ENCODE measurements around the gene NUDT3. TPM values are rescaled to one million over a fixed set of nuclear protein-coding genes. Genes with fewer than 3 reads are reported as not detected.
A peak's percentile ranks its signal among the peaks of the same experiment; 100 is the strongest.

The NUDT3 gene
- total RNA-seq, 2 donors from 2014 or later: 22.8 to 24.7 TPM

GRCh38 chr6:34248727-34249468, 143.6 kb downstream of the NUDT3 start, which contains the start of gene SMIM29:
SMIM29 (minus strand) TSS chr6:34249006; CDS start chr6:34247791, 1,215 bp downstream.
- H3K27ac ChIP-seq (ENCODE audit: low read depth, low read length): peak within 1 kb of the TSS; percentile 59

DNA sequence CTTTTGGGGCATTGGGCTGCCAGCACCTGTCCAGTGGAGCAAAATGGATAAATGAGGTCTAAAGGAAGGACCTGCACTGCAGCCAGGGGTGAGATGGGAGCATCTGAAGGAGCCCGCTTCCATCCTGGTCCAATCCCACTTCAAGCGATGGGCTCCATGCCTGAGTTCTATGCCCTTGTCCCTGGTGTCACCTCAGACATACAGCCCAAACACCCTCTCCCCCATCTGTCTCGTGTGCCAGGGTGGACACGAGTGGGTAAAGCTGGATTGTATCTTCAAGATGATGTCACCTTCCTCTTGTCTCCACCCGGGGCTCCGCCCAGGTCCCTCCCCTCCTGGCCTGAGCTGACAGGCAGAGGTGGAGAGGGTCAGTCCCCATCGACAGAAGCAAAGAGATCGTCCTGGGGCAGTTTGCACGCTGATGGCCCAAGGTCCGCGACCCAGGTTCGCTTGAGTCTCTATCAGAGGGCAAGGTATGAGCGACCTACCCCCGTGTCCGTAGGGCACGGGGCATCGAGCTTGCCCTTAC, 144.2 kb downstream of the NUDT3 start:
- Histone ChIP-seq H3K9me3 (ENCODE audit: control insufficient read depth, low read length) (no peaks in the 10 kb centered on the region), H3K27ac (ENCODE audit: low read depth, low read length) (peak overlapping the region; percentile 59)
- H3K4me3 Mint-ChIP-seq: peak overlapping the region; percentile 77

More at GRCh38 chr6:34248727-34249468, 143.6 kb downstream of the NUDT3 start, which contains the start of gene SMIM29:
- H3K4me3 ChIP-seq (ENCODE audit: low read length): peak within 1 kb of the TSS; percentile 80
- H3K9ac ChIP-seq (ENCODE audit: extremely low read depth, low read length, poor library complexity, severe bottlenecking): peak within 1 kb of the TSS; percentile 44
- no peaks in the 10 kb centered on the region for H3K9me3 ChIP-seq (ENCODE audit: control insufficient read depth, low read length)
- H3K27me3 ChIP-seq (ENCODE audit: control insufficient read depth, insufficient read depth, low read length, poor library complexity, severe bottlenecking): no peaks in the 10 kb centered on the region
- Mint-ChIP-seq H3K4me1 (peaks cover 3% of the 10 kb centered on the region), H3K27me3 (ENCODE audit: insufficient read depth) (peaks cover 2% of the 10 kb centered on the region), H3K4me3 (peak within 1 kb of the TSS; percentile 77), H3K36me3 (ENCODE audit: low read depth) (peaks cover 14% of the 10 kb centered on the region), H3K9me3 (peaks cover 5% of the 10 kb centered on the region), H3K27ac (peak within 1 kb of the TSS; percentile 92)
- peak; percentile 99 for DNase-seq
- TF ChIP-seq, protein P1, sequence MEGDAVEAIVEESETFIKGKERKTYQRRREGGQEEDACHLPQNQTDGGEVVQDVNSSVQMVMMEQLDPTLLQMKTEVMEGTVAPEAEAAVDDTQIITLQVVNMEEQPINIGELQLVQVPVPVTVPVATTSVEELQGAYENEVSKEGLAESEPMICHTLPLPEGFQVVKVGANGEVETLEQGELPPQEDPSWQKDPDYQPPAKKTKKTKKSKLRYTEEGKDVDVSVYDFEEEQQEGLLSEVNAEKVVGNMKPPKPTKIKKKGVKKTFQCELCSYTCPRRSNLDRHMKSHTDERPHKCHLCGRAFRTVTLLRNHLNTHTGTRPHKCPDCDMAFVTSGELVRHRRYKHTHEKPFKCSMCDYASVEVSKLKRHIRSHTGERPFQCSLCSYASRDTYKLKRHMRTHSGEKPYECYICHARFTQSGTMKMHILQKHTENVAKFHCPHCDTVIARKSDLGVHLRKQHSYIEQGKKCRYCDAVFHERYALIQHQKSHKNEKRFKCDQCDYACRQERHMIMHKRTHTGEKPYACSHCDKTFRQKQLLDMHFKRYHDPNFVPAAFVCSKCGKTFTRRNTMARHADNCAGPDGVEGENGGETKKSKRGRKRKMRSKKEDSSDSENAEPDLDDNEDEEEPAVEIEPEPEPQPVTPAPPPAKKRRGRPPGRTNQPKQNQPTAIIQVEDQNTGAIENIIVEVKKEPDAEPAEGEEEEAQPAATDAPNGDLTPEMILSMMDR (conservative IDR thresholded peaks at IDR 0.05): peak; percentile 93
- WGBS, 2 experiments (ENCODE audit: insufficient coverage in 1 of 2, insufficient read length in 1 of 2): 0 to 1% methylated on average over 20 to 79 of the region's 79 CpGs
- no peaks in the 10 kb centered on the region for H3K4me1 ChIP-seq (ENCODE audit: control insufficient read depth, insufficient read depth, low read length)
- peaks cover 8% of the 10 kb centered on the region for H3K36me3 ChIP-seq (ENCODE audit: control insufficient read depth, insufficient read depth, low read length)

GRCh38 chr6:34247481-34248197, 144.8 kb downstream of the NUDT3 start:
- no peaks in the 10 kb centered on the region for H3K27me3 ChIP-seq (ENCODE audit: control insufficient read depth, insufficient read depth, low read length, poor library complexity, severe bottlenecking)
- no peaks in the 10 kb centered on the region for H3K4me1 ChIP-seq (ENCODE audit: control insufficient read depth, insufficient read depth, low read length)
- Mint-ChIP-seq H3K36me3 (ENCODE audit: low read depth) (peaks cover 27% of the 10 kb centered on the region), H3K27ac (peak overlapping the region; percentile 87), H3K4me1 (peaks cover 7% of the 10 kb centered on the region), H3K9me3 (no peaks in the 10 kb centered on the region), H3K4me3 (peak overlapping the region; percentile 77), H3K27me3 (ENCODE audit: insufficient read depth) (peaks cover 2% of the 10 kb centered on the region)
- TF ChIP-seq, protein P1 (conservative IDR thresholded peaks at IDR 0.05): no peak
- peak; percentile 70 for DNase-seq
- H3K36me3 ChIP-seq (ENCODE audit: control insufficient read depth, insufficient read depth, low read length): peaks cover 20% of the 10 kb centered on the region
- peak overlapping the region; percentile 80 for H3K4me3 ChIP-seq (ENCODE audit: low read length)
- no peaks in the 10 kb centered on the region for H3K9me3 ChIP-seq (ENCODE audit: control insufficient read depth, low read length)
- 87 to 100% methylated on average over 4 to 6 of the region's 6 CpGs for whole genome bisulfite sequencing, 2 experiments (ENCODE audit: insufficient coverage in 1 of 2, insufficient read length in 1 of 2)
- no peak overlapping the region for H3K27ac ChIP-seq (ENCODE audit: low read depth, low read length)
- no peak overlapping the region for H3K9ac ChIP-seq (ENCODE audit: extremely low read depth, low read length, poor library complexity, severe bottlenecking)

More for the DNA sequence above, 144.2 kb downstream of the NUDT3 start:
- H3K27me3 Mint-ChIP-seq (ENCODE audit: insufficient read depth): peaks cover 2% of the 10 kb centered on the region
- peak; percentile 87 for DNase-seq
- Histone ChIP-seq H3K9ac (ENCODE audit: extremely low read depth, low read length, poor library complexity, severe bottlenecking) (peak overlapping the region; percentile 1), H3K4me1 (ENCODE audit: control insufficient read depth, insufficient read depth, low read length) (no peaks in the 10 kb centered on the region), H3K36me3 (ENCODE audit: control insufficient read depth, insufficient read depth, low read length) (peaks cover 14% of the 10 kb centered on the region), H3K4me3 (ENCODE audit: low read length) (peak overlapping the region; percentile 80), H3K27me3 (ENCODE audit: control insufficient read depth, insufficient read depth, low read length, poor library complexity, severe bottlenecking) (no peaks in the 10 kb centered on the region)
- H3K36me3 Mint-ChIP-seq (ENCODE audit: low read depth): peaks cover 20% of the 10 kb centered on the region
- WGBS, 2 experiments (ENCODE audit: insufficient coverage in 1 of 2, insufficient read length in 1 of 2): 11 to 12% methylated on average over 13 to 17 of the region's 17 CpGs
- H3K9me3 Mint-ChIP-seq: no peaks in the 10 kb centered on the region
- TF ChIP-seq, protein P1 (conservative IDR thresholded peaks at IDR 0.05): no peak
- peak overlapping the region; percentile 87 for H3K27ac Mint-ChIP-seq
- peaks cover 3% of the 10 kb centered on the region for H3K4me1 Mint-ChIP-seq
